NCI-H2227 (cell line): ENCODE results near the gene NPIPB5.
"Not testable (repeated sequence)": the region's sequence is repeated elsewhere in the genome, so short reads cannot be mapped to it uniquely, and the experiment has no call there.

Source experiments
- DNase-seq: peaks from one replicate; lab custom pipeline; 2025; ENCODE audit not compliant: unreplicated experiment; lab: John Stamatoyannopoulos, UW

The NPIPB5 gene

DNA sequence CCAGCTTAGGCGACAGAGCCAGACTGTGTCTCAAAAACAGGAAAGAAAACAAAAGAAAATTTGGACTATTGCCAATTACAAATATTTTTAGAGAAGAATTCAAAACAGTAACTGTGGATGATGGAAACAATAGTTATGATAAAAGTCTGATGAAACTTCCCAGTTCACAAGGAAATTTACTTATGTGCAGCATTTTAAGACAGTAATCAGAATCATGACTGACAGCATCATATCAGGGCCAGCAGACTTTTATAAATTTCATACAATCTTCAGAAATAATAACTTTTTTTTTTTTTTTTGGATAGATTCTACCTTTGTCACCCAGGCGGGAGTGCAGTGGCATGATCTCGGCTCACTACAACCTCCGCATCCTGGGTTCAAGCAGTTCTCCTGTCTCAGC is at the start of gene NPIPB5:
TSS of gene NPIPB5 (plus strand) at position 301 of the 400 bp plus-strand sequence. CDS start 2,911 bp downstream, outside the sequence.
- not testable (repeated sequence) for DNase-seq

- not testable (repeated sequence) for DNase-seq
Measured at GRCh38 chr16:22468846-22469245, 41.8 kb upstream of the NPIPB5 start.

DNA sequence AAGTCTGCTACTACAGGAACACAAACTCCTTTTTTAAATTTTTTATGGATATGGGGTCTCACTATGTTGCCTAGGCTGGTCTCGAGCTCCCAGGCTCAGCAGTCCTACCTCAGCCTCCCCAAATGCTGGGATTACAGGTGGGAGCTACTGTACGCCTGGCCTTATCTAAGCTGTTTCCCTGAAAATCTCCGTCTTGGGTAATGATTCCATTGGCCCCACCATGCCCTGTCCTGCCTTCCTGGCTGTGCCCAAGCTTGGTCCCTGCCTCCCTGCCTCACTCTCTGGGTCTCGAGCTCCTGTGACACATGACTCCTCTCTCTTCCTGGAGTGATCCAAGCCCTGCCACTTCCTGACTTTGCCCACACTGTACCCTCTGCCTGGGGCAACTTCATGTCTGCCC is 27.3 kb downstream of the NPIPB5 start:
- DNase-seq: not testable (repeated sequence)

GRCh38 chr16:22544809-22545208 is 34.1 kb downstream of the NPIPB5 start:
- DNase-seq: not testable (repeated sequence)

DNA sequence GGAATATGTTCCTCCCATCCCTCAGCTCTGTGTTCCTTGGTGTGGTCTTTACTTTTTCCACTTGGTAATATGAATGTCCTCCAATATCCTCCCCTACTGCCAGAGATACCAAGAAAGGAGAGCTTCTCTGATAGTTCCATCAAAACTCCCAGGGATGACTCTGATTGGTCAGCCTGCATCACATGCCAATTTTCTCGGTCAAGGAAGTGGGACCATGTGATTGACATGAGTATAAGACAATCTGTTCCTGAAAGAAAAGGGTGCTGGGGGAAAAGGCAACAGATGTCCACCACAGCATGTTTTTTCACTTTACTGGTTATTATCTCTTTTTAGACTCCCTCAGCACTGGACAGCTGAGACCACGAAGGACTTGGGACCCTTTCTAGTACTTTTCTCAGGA is 35.9 kb downstream of the NPIPB5 start:
- not testable (repeated sequence) for DNase-seq

DNA sequence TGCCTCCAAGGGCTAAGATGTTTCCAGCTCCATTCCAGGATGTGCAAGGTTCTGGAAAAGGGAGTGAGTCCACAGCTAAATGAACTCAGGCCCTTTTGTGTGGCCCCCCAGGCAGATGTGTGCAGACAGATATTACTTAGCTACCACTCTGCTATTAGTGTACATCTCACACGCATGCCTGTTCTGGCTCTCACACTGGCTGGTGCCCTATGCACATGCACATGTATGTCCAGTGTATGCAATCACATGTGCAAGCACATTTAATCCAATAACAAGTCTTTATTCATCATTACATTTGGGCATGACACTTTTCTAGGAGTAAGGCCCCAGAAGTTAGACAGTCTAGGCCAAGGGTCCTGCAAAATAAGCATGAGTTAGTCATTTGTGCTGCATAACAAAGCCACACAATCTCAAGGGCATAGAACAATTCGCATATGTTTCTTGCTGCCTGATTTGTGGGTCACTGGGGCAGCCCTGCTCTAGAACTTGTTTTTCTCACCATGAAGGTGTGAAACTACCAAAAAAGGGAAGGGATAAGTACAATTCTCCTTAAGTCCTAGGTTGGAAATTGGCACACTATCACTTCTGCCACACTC is 36.6 kb downstream of the NPIPB5 start:
- DNase-seq: not testable (repeated sequence)

DNA sequence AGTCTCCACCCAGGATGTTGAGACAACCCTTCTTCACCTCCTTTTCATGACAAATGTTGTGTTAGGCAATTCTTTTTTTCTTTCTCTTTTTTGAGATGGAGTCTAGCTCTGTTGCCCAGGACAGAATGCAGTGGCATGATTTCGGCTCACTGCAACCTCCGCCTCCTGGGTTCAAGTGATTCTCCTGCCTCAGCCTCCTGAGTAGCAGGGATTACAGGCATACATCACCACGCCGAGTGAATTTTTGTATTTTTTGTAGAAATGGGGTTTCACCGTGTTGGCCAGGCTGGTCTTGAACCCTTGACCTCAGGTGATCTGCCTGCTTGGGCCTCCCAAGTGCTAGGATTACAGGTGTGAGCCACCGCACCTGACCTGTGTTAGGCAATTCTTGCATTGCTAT is 39.2 kb downstream of the NPIPB5 start:
- DNase-seq: not testable (repeated sequence)

- DNase-seq: not testable (repeated sequence)
Measured at GRCh38 chr16:22551143-22551542, 40.5 kb downstream of the NPIPB5 start.

GRCh38 chr16:22551651-22552050 is 41.0 kb downstream of the NPIPB5 start:
- not testable (repeated sequence) for DNase-seq

- DNase-seq: not testable (repeated sequence)
Measured at GRCh38 chr16:22556759-22557158, 46.1 kb downstream of the NPIPB5 start.
